WTC11 (cell line): ENCODE results near the gene EBF3. TPM values are rescaled to one million over a fixed set of nuclear protein-coding genes. Genes with fewer than 3 reads are reported as not detected.

Experiments
- ATAC-seq: fragments of 200-7000 bp; cut with Tn5 transposase; 2 replicates; pipeline ENCODE4 v1.10.0; 2021; ENCODE audit warnings: mild to moderate bottlenecking, moderate library complexity
- CTCF ChIA-PET: fragments of 300-600 bp; sonication (Branson Sonifier 250); formaldehyde crosslinking; loops from one replicate; lab custom pipeline; 2021; ENCODE audit warnings: antibody characterized with exemption; lab: Charles Lee
- POLR2A ChIA-PET: fragments of 350-600 bp; sonication (Branson Sonifier 250); formaldehyde crosslinking; loops from one replicate; lab custom pipeline; 2021; ENCODE audit warnings: antibody characterized with exemption; lab: Charles Lee
- DNase-seq: peaks from one replicate; pipeline ENCODE4 v3.0.0; 2021; ENCODE audit warnings: low spot score
- H3K27ac Mint-ChIP-seq: 2 replicates; pipeline ENCODE4 v1.8.0; 2021; ENCODE audit warnings: mixed read lengths
- H3K27me3 Mint-ChIP-seq: 2 replicates; pipeline ENCODE4 v1.8.0; 2021; ENCODE audit warnings: low read depth, mild to moderate bottlenecking, moderate library complexity, mixed read lengths
- H3K36me3 Mint-ChIP-seq: 2 replicates; pipeline ENCODE4 v1.8.0; 2021; ENCODE audit warnings: mixed read lengths
- H3K4me1 Mint-ChIP-seq: 2 replicates; pipeline ENCODE4 v1.8.0; 2022; ENCODE audit warnings: mixed read lengths
- H3K4me3 Mint-ChIP-seq: 2 replicates; pipeline ENCODE4 v1.8.0; 2021; ENCODE audit warnings: mild to moderate bottlenecking, moderate library complexity, mixed read lengths
- H3K9me3 Mint-ChIP-seq: 2 replicates; pipeline ENCODE4 v1.8.0; 2021; ENCODE audit warnings: mixed read lengths
- HMGXB4 ChIP-seq: sonication (generic); formaldehyde crosslinking; IDR thresholded peaks from 2 replicates; pipeline ENCODE4 v1.8.1; 2023; ENCODE audit warnings: mild to moderate bottlenecking, moderate library complexity, missing genetic modification reagents
- JAZF1 ChIP-seq: fragments of 250-450 bp; sonication (Bioruptor Pico); IDR thresholded peaks from 2 replicates; pipeline ENCODE4 v1.9.0; 2021; ENCODE audit warnings: moderate library complexity, mild to moderate bottlenecking, inconsistent platforms
- JUN ChIP-seq: sonication (generic); formaldehyde crosslinking; IDR thresholded peaks from 2 replicates; pipeline ENCODE4 v1.8.0; 2023; ENCODE audit warnings: mild to moderate bottlenecking, missing genetic modification reagents
- NFATC4 ChIP-seq: fragments of 250-450 bp; sonication (Bioruptor Pico); IDR thresholded peaks from 2 replicates; pipeline ENCODE4 v1.9.0; 2021; ENCODE audit warnings: mild to moderate bottlenecking
- NR2C2 ChIP-seq: sonication (generic); formaldehyde crosslinking; IDR thresholded peaks from 2 replicates; pipeline ENCODE4 v1.8.0; 2022; ENCODE audit warnings: mild to moderate bottlenecking, missing genetic modification reagents
- PRRX2 ChIP-seq: fragments of 250-450 bp; sonication (Bioruptor Pico); IDR thresholded peaks from 2 replicates; pipeline ENCODE4 v1.8.0; 2021; ENCODE audit warnings: mild to moderate bottlenecking
- RORB ChIP-seq: fragments of 250-450 bp; sonication (Bioruptor Pico); IDR thresholded peaks from 2 replicates; pipeline ENCODE4 v1.9.0; 2021; ENCODE audit warnings: mild to moderate bottlenecking
- USF2 ChIP-seq: sonication (generic); formaldehyde crosslinking; IDR thresholded peaks from 2 replicates; pipeline ENCODE4 v1.8.1; 2023; ENCODE audit warnings: mild to moderate bottlenecking, missing genetic modification reagents, moderate library complexity
- ZBTB21 ChIP-seq: sonication (generic); formaldehyde crosslinking; IDR thresholded peaks from 2 replicates; pipeline ENCODE4 v1.8.1; 2023; ENCODE audit warnings: mild to moderate bottlenecking, missing genetic modification reagents, borderline replicate concordance
- ZMAT4 ChIP-seq: fragments of 250-450 bp; sonication (Bioruptor Pico); IDR thresholded peaks from 2 replicates; pipeline ENCODE4 v1.9.0; 2021; ENCODE audit warnings: mild to moderate bottlenecking
- ZNF121 ChIP-seq: sonication (generic); formaldehyde crosslinking; IDR thresholded peaks from 2 replicates; pipeline ENCODE4 v1.8.0; 2023; ENCODE audit warnings: missing genetic modification reagents
- ZNF219 ChIP-seq: sonication (generic); formaldehyde crosslinking; IDR thresholded peaks from 2 replicates; pipeline ENCODE4 v1.8.0; 2023; ENCODE audit warnings: missing genetic modification reagents, mild to moderate bottlenecking, borderline replicate concordance
- ZNF317 ChIP-seq: sonication (generic); formaldehyde crosslinking; IDR thresholded peaks from 2 replicates; pipeline ENCODE4 v1.8.1; 2023; ENCODE audit warnings: low read depth, mild to moderate bottlenecking, moderate library complexity, missing genetic modification reagents, borderline replicate concordance
- ZNF671 ChIP-seq: fragments of 250-450 bp; sonication (Bioruptor Pico); IDR thresholded peaks from 2 replicates; pipeline ENCODE4 v1.8.0; 2021; ENCODE audit warnings: mild to moderate bottlenecking
- total RNA-seq: library from RNA; stranded (reverse); gene quantifications from 3 replicates; pipeline ENCODE4 v1.2.3, GENCODE V29; 2021
- TF ChIP-seq, protein P1 (sequence below): sonication (generic); formaldehyde crosslinking; IDR thresholded peaks from 2 replicates; pipeline ENCODE4 v1.8.1; 2023; ENCODE audit warnings: mild to moderate bottlenecking, missing genetic modification reagents
- TF ChIP-seq, protein P2 (sequence below): sonication (generic); formaldehyde crosslinking; conservative IDR thresholded peaks from 2 replicates; pipeline ENCODE4 v1.8.1; 2022; ENCODE audit warnings: mild to moderate bottlenecking, missing genetic modification reagents
- TF ChIP-seq, protein P3 (sequence below): sonication (generic); formaldehyde crosslinking; IDR thresholded peaks from 2 replicates; pipeline ENCODE4 v1.8.1; 2023; ENCODE audit warnings: mild to moderate bottlenecking, missing genetic modification reagents, moderate library complexity

Gene EBF3
- total RNA-seq, 1 experiment from 2014 or later: 1.2 TPM

GRCh38 chr10:129904323-129904722 lies 59.8 kb downstream of the EBF3 start:
- H3K4me3 Mint-ChIP-seq: no peak overlapping the region
- DNase-seq: no peak
- CTCF ChIA-PET: no interaction called here
- H3K9me3 Mint-ChIP-seq: peaks cover 5% of the 10 kb centered on the region
- no peaks in the 10 kb centered on the region for H3K36me3 Mint-ChIP-seq
- TF ChIP-seq ZNF121 (CRISPR knock-in tag): no peak
- 0 out of 2 replicates have a peak, but pooled peaks have one; percentile 46 for TF ChIP-seq ZNF317 (CRISPR knock-in tag)
- no peak for TF ChIP-seq JUN (CRISPR knock-in tag)
- no peak for TF ChIP-seq ZNF671 (CRISPR knock-in tag)
- TF ChIP-seq PRRX2 (CRISPR knock-in tag): no peak
- TF ChIP-seq NFATC4 (CRISPR knock-in tag): no peak
- TF ChIP-seq, protein P1, sequence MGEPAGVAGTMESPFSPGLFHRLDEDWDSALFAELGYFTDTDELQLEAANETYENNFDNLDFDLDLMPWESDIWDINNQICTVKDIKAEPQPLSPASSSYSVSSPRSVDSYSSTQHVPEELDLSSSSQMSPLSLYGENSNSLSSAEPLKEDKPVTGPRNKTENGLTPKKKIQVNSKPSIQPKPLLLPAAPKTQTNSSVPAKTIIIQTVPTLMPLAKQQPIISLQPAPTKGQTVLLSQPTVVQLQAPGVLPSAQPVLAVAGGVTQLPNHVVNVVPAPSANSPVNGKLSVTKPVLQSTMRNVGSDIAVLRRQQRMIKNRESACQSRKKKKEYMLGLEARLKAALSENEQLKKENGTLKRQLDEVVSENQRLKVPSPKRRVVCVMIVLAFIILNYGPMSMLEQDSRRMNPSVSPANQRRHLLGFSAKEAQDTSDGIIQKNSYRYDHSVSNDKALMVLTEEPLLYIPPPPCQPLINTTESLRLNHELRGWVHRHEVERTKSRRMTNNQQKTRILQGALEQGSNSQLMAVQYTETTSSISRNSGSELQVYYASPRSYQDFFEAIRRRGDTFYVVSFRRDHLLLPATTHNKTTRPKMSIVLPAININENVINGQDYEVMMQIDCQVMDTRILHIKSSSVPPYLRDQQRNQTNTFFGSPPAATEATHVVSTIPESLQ (CRISPR knock-in tag): no peak
- TF ChIP-seq ZMAT4 (CRISPR knock-in tag): no peak
- H3K27me3 Mint-ChIP-seq: peaks cover 30% of the 10 kb centered on the region
- POLR2A ChIA-PET: no interaction called here
- no peak for ATAC-seq
- H3K4me1 Mint-ChIP-seq: peaks cover 30% of the 10 kb centered on the region
- no peak overlapping the region for H3K27ac Mint-ChIP-seq

- peaks cover 58% of the 10 kb centered on the region for H3K4me1 Mint-ChIP-seq
- peak; percentile 29 for DNase-seq
- no peak overlapping the region for H3K27ac Mint-ChIP-seq
- H3K27me3 Mint-ChIP-seq: peaks cover 59% of the 10 kb centered on the region
- no peaks in the 10 kb centered on the region for H3K36me3 Mint-ChIP-seq
- peak; percentile 68 for ATAC-seq
- peak overlapping the region; percentile 17; the same call in 1 of the 2 replicates for H3K4me3 Mint-ChIP-seq
- POLR2A ChIA-PET: no interaction called here
- no peak for TF ChIP-seq ZNF219
- no peak for TF ChIP-seq RORB (CRISPR knock-in tag)
- TF ChIP-seq NR2C2 (CRISPR knock-in tag): no peak
- TF ChIP-seq, protein P2, sequence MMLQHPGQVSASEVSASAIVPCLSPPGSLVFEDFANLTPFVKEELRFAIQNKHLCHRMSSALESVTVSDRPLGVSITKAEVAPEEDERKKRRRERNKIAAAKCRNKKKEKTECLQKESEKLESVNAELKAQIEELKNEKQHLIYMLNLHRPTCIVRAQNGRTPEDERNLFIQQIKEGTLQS (CRISPR knock-in tag): no peak
- TF ChIP-seq HMGXB4 (CRISPR knock-in tag): no peak
- TF ChIP-seq, protein P3, sequence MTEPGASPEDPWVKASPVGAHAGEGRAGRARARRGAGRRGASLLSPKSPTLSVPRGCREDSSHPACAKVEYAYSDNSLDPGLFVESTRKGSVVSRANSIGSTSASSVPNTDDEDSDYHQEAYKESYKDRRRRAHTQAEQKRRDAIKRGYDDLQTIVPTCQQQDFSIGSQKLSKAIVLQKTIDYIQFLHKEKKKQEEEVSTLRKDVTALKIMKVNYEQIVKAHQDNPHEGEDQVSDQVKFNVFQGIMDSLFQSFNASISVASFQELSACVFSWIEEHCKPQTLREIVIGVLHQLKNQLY (CRISPR knock-in tag): no peak
- no peak for TF ChIP-seq ZBTB21 (CRISPR knock-in tag)
- TF ChIP-seq JAZF1: no peak
- no peak for TF ChIP-seq USF2
- TF ChIP-seq NFATC4 (CRISPR knock-in tag): no peak
- CTCF ChIA-PET: interaction anchor here (0.8 to 2.5 kb wide), 6 partner anchors 8 to 67 kb away, joined by 3 to 16 read pairs (median 3); no protein-coding TSS in a partner anchor
- peaks cover 5% of the 10 kb centered on the region for H3K9me3 Mint-ChIP-seq
These were observed 62.6 kb downstream of the EBF3 start for GRCh38 chr10:129901389-129902006.
